ENCODE data around the gene KIF1B.
"Not testable (repeated sequence)": the region's sequence is repeated elsewhere in the genome, so short reads cannot be mapped to it uniquely, and the experiment has no call there.

KIF1B gene

DNA sequence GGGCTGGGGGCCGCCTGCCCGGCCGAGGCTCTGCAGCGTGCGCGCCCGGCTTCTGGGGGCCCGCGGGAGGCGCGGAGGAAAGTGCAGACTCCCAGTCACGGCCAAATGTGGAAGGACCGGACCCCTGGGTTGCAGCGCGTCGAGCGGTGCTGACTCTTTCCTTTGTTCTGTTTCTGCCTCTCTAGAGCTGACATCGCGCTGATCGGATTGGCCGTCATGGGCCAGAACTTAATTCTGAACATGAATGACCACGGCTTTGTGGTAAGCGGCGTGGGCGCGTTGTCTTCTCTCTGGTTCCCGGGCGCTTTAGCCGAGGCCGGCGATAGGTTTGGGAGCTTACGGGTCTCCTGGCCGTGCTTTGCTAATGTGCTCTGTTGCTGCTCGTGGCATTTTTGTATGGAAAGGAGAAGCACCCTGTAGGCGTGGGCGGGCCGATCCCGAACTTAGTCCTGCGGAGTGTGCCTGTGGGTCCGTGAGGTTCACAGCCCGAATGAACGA lies 189.1 kb downstream of the KIF1B start:
- no peak for TF ChIP-seq CTCF (IDR thresholded peaks at IDR 0.05; ENCODE audit: low read depth, low read length)
- DNase-seq (ENCODE audit: low read depth, low spot score) = peak; percentile 40
- H3K4me3 ChIP-seq (ENCODE audit: low read depth, low read length) = peak overlapping the region; percentile 81
- in situ Hi-C loops (cut with HindIII; ENCODE audit: low sequenced_read_pairs) = no loop called here

DNA sequence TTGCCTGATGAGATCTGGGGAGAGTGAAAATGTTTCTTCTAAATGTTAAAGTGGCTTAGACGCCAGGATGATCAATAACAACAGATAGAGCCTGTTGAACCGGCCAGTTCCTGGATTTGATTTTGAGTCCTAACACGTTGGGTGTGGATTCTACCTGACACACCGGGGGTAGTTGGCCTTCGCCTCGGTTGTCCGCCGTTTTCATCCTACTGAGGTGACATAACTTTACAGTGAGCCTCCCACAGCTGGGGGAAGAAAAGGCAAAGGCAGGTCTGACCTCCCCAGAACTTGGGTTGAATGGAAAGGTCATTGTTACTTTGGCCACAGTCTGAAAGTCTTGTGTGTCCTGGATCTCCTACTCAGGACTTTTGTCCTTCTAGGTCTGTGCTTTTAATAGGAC lies 189.6 kb downstream of the KIF1B start:
- peak overlapping the region; percentile 81 for H3K4me3 ChIP-seq (ENCODE audit: low read depth, low read length)
- DNase-seq (ENCODE audit: low read depth, low spot score) = no peak
- in situ Hi-C loops (cut with HindIII; ENCODE audit: low sequenced_read_pairs) = no loop called here
- TF ChIP-seq CTCF (IDR thresholded peaks at IDR 0.05; ENCODE audit: low read depth, low read length) = no peak

GRCh38 chr1:10401281-10401680 lies 190.9 kb downstream of the KIF1B start:
- in situ Hi-C loops (cut with HindIII; ENCODE audit: low sequenced_read_pairs) = no loop called here
- H3K4me3 ChIP-seq (ENCODE audit: low read depth, low read length) = no peak overlapping the region
- no peak for TF ChIP-seq CTCF (IDR thresholded peaks at IDR 0.05; ENCODE audit: low read depth, low read length)
- no peak for DNase-seq (ENCODE audit: low read depth, low spot score)

DNA sequence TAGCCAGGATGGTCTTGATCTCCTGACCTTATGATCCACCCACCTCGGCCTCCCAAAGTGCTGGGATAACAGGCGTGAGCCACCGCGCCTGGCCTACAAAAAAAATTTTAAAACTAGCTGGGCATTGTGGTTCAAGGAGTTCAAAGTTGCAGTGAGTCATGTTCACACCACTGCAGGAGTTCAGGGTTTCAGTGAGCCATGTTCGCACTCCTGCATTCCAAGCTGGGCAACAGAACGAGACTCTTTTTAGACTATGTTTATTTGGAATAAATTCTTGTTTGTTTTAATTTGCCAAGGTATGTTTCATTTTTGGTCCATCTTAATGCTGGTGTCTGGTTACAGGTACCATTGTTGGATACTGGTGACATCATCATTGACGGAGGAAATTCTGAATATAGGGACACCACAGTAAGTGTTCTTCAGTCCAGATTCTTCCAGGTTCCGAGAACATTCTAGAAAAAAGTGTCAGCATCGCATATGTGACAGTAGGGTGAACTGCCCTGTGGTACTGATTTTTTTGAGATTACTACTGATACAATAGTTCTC lies 192.4 kb downstream of the KIF1B start:
- DNase-seq (ENCODE audit: low read depth, low spot score) = peak; percentile 77
- no peak overlapping the region for H3K4me3 ChIP-seq (ENCODE audit: low read depth, low read length)
- no peak for TF ChIP-seq CTCF (IDR thresholded peaks at IDR 0.05; ENCODE audit: low read depth, low read length)
- in situ Hi-C loops (cut with HindIII; ENCODE audit: low sequenced_read_pairs) = no loop called here

- in situ Hi-C loops (cut with HindIII; ENCODE audit: low sequenced_read_pairs) = no loop called here
- TF ChIP-seq CTCF (IDR thresholded peaks at IDR 0.05; ENCODE audit: low read depth, low read length) = no peak
Observed at GRCh38 chr1:10407201-10407600, 196.8 kb downstream of the KIF1B start.

DNA sequence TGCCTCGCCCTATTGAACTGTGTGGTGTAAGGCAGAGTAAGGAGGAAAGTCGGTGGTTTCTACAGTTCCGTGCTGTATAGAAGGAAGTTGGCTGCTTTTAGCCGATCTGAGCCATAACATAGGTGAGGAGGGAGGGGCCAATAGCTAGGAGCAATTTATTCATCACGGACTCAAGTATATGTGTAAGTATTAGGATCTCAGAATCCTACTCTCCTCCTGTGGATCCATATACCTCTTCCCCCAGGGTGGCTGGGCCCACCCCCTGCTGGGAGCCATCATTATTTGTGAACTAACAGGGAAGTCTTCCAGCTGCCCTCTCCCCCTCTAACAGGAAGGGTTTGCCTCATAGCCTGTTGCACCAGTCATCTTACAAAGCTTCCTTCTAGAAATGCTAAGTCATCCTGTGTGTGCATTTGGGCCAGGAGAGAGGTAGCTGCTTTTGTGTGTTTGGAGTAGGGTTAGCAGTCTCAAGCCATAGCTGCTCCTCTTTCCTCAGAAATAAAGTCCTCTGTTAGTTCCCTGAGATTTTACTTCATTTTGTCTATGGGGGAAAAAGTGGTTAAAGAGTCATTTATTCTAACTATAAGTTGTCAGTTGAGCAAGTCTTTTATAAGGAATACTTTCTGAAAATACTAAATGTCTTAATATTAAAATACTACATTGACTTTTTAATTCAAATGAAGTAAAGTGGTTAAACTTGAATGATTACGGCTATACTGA lies 205.0 kb downstream of the KIF1B start:
- peak; percentile 50 for DNase-seq (ENCODE audit: low read depth, low spot score)
- H3K4me3 ChIP-seq (ENCODE audit: low read depth, low read length) = no peak overlapping the region
- in situ Hi-C loops (cut with HindIII; ENCODE audit: low sequenced_read_pairs) = no loop called here
- TF ChIP-seq CTCF (IDR thresholded peaks at IDR 0.05; ENCODE audit: low read depth, low read length) = no peak

More at GRCh38 chr1:10407201-10407600, 196.8 kb downstream of the KIF1B start:
- H3K4me3 ChIP-seq (ENCODE audit: low read depth, low read length) = no peak overlapping the region
- DNase-seq (ENCODE audit: low read depth, low spot score) = no peak

DNA sequence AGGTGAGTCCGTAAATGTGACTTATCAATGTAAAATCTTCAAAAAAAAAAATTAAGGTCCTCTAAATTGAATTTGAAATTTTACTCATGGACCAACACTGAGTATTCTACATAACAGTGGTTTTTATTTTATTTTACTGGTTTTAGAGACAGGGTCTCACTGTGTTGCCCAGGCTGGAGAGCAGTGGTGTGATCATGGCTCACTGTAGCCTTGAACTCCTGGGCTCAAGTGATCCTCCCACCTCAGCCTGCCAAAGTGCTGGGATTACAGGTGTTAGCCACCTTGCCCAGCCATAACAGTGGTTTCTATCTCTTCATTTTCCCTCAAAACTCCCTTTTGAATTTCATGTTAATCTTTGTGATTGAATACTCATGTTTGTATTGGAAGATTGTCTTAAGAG lies 205.6 kb downstream of the KIF1B start:
- H3K4me3 ChIP-seq (ENCODE audit: low read depth, low read length); in situ Hi-C loops (cut with HindIII; ENCODE audit: low sequenced_read_pairs); DNase-seq (ENCODE audit: low read depth, low spot score): not testable (repeated sequence)

- DNase-seq (ENCODE audit: low read depth, low spot score); in situ Hi-C loops (cut with HindIII; ENCODE audit: low sequenced_read_pairs); H3K4me3 ChIP-seq (ENCODE audit: low read depth, low read length): not testable (repeated sequence)
Observed at GRCh38 chr1:10418741-10419140, 208.4 kb downstream of the KIF1B start.

Data from astrocyte of the spinal cord (primary cell).